ENCODE results near the gene NDUFAF2. TPM values are rescaled to one million over a fixed set of nuclear protein-coding genes. Genes with fewer than 3 reads are reported as not detected.
"Not testable (repeated sequence)": the region's sequence is repeated elsewhere in the genome, so short reads cannot be mapped to it uniquely, and the experiment has no call there.

The NDUFAF2 gene
- total and polyA plus RNA-seq, 10 of the 15 experiments (the other 5 are each of a cell fraction or from before 2014, with no cell fraction given), result 22.4 to 121 (median 65.3) TPM

GRCh38 chr5:61089351-61089750 is 144.3 kb downstream of the NDUFAF2 start (continued):
- TF ChIP-seq ZNF207 (IDR thresholded peaks at IDR 0.05; ENCODE audit: borderline replicate concordance) (no peak), GABPA (IDR thresholded peaks at IDR 0.05; ENCODE audit: low read depth) (no peak), ASH2L (IDR thresholded peaks at IDR 0.05; ENCODE audit: borderline replicate concordance, low read depth) (no peak), HDAC2 (IDR thresholded peaks at IDR 0.05) (no peak), HDGF (IDR thresholded peaks at IDR 0.05) (no peak), ZNF592 (IDR thresholded peaks at IDR 0.05) (no peak), PRDM15 (CRISPR knock-in tag; IDR thresholded peaks at IDR 0.05) (no peak)

GRCh38 chr5:61093046-61093771 is 148.2 kb downstream of the NDUFAF2 start:
- ATAC-seq; POLR2A ChIA-PET; SMC1A ChIA-PET (ENCODE audit: uncharacterized antibody, unreplicated experiment); in situ Hi-C loops (cut with MboI); H4K20me1 ChIP-seq (ENCODE audit: control insufficient read depth, insufficient read depth); H3K36me3 ChIP-seq (ENCODE audit: control insufficient read depth in 2 of 2, insufficient read depth in 2 of 2, low read length in 1 of 2); H3K4me2 ChIP-seq (ENCODE audit: control insufficient read depth, insufficient read depth); BruUV-seq (replicated peaks); CTCF ChIA-PET; H3K9ac ChIP-seq (ENCODE audit: control insufficient read depth, insufficient read depth, low read length); H3K27ac ChIP-seq (ENCODE audit: control insufficient read depth, insufficient read depth); FAIRE-seq; intact Hi-C loops (cut with micrococcal nuclease; ENCODE audit: unreplicated experiment); DNase-seq (ENCODE audit: low read depth, low spot score); H3K79me2 ChIP-seq (ENCODE audit: control insufficient read depth, insufficient read depth, low read length); H3K4me1 ChIP-seq (ENCODE audit: control insufficient read depth, insufficient read depth, low read length); H3K9me3 ChIP-seq (replicated peaks; ENCODE audit: control insufficient read depth, insufficient read depth, low read length); RAD21 ChIA-PET (ENCODE audit: unreplicated experiment); H3K27me3 ChIP-seq (replicated peaks in 1 of 2; ENCODE audit: control insufficient read depth in 2 of 2, insufficient read depth in 2 of 2, low read length in 1 of 2); H3K4me3 ChIP-seq; H2AFZ ChIP-seq (ENCODE audit: control insufficient read depth, low read depth, low read length): not testable (repeated sequence)
- WGBS (ENCODE audit: insufficient coverage, insufficient replicate concordance, low lambda C conversion rate, missing lambda C conversion rate), result 90% methylated on average over 5 of the region's 5 CpGs
